Activated naive CD8-positive, alpha-beta T cell treated with anti-CD3 and anti-CD28 coated beads, Interleukin-2, amount 10 ng/mL, durations not matched to agents 7 days and 5 days (primary cell): ENCODE results near the gene SLC9A1. TPM values are rescaled to one million over a fixed set of nuclear protein-coding genes. Genes with fewer than 3 reads are reported as not detected.
A peak's percentile ranks its signal among the peaks of the same experiment; 100 is the strongest.
"Not testable (repeated sequence)": the region's sequence is repeated elsewhere in the genome, so short reads cannot be mapped to it uniquely, and the experiment has no call there.

ENCODE experiments used
- ATAC-seq: fragments of 150-1000 bp; cut with Tn5 transposase; one replicate; pipeline ENCODE4 v1.10.0; 2021; ENCODE audit warnings: low read depth, moderate library complexity
- POLR2A ChIA-PET: fragments of 350-600 bp; sonication (Branson Sonifier 250); formaldehyde crosslinking; loops from one replicate; lab custom pipeline; 2021; ENCODE audit warnings: antibody characterized with exemption; lab: Charles Lee
- DNase-seq: peaks from one replicate; pipeline ENCODE4 v3.0.0; 2021
- H3K27ac Mint-ChIP-seq: one replicate; pipeline ENCODE4 v1.8.0; 2022; ENCODE audit warnings: mild to moderate bottlenecking, mixed read lengths
- H3K27me3 Mint-ChIP-seq: one replicate; pipeline ENCODE4 v1.8.0; 2022; ENCODE audit warnings: mild to moderate bottlenecking, moderate library complexity, mixed read lengths
- H3K36me3 Mint-ChIP-seq: one replicate; pipeline ENCODE4 v1.8.0; 2021; ENCODE audit warnings: mild to moderate bottlenecking, mixed read lengths
- H3K4me1 Mint-ChIP-seq: one replicate; pipeline ENCODE4 v1.8.0; 2021; ENCODE audit warnings: mixed read lengths
- H3K4me3 Mint-ChIP-seq: one replicate; pipeline ENCODE4 v1.8.0; 2022; ENCODE audit warnings: mild to moderate bottlenecking, moderate library complexity, mixed read lengths
- H3K9me3 Mint-ChIP-seq: one replicate; pipeline ENCODE4 v1.8.0; 2021; ENCODE audit warnings: mixed read lengths
- total RNA-seq, 2 experiments: library from RNA; stranded (reverse); gene quantifications; one replicate each; pipeline ENCODE4 v1.2.3, GENCODE V29; 2021

Gene SLC9A1
- total RNA-seq, 2 experiments from 2014 or later = 23.7 to 24.5 TPM

DNA sequence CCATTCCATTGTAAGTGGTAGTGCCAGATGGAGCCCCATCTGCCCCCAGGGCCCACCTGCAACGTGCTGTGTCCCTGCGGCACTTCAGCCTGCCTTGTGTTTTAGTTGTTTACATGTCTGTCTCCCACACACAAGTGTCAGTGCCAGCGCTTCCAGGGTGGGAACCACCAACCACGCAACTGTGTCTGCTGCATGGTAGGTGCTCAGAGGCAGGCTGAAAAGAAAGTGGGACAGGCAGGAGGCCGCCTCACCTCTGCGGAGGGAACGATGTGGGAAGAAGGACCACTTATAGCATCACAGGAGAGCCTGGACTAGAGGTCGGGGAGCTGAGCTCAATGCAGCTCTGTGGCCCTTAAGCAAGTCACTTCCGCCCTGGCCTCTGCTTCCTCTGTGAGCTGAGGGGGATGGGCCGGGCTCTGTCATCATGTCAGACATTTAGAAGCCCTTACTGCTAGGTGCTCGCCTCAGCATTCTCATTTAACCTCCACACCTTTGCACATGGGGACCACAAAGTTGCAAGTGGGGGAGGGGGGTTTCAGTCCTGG lies 17.9 kb downstream of the SLC9A1 start:
- POLR2A ChIA-PET = interaction anchor here (0.6 to 10.7 kb wide), 6 partner anchors 14 to 286 kb away, joined by 3 to 127 read pairs (median 6); partner anchors contain the start of gene SLC9A1
- peak; percentile 96 for ATAC-seq
- H3K4me1 Mint-ChIP-seq = peaks cover 41% of the 10 kb centered on the region

GRCh38 chr1:27136236-27136551 lies 18.7 kb downstream of the SLC9A1 start:
- Mint-ChIP-seq H3K27ac (peak overlapping the region; percentile 100), H3K4me3 (peak overlapping the region; percentile 92), H3K36me3 (peaks cover 9% of the 10 kb centered on the region), H3K27me3 (no peaks in the 10 kb centered on the region), H3K4me1 (peaks cover 38% of the 10 kb centered on the region), H3K9me3 (no peaks in the 10 kb centered on the region)
- ATAC-seq (no peak), DNase-seq (no peak)
- POLR2A ChIA-PET = interaction anchor here (0.7 to 10.7 kb wide), 6 partner anchors 9 to 99 kb away, joined by 3 to 127 read pairs (median 8); partner anchors contain the start of gene SLC9A1

More for the DNA sequence above, 17.9 kb downstream of the SLC9A1 start:
- Mint-ChIP-seq H3K4me3 (peak overlapping the region; percentile 92), H3K27ac (peak overlapping the region; percentile 100), H3K27me3 (no peaks in the 10 kb centered on the region), H3K36me3 (peaks cover 11% of the 10 kb centered on the region), H3K9me3 (no peaks in the 10 kb centered on the region)
- peak; percentile 80 for DNase-seq

DNA sequence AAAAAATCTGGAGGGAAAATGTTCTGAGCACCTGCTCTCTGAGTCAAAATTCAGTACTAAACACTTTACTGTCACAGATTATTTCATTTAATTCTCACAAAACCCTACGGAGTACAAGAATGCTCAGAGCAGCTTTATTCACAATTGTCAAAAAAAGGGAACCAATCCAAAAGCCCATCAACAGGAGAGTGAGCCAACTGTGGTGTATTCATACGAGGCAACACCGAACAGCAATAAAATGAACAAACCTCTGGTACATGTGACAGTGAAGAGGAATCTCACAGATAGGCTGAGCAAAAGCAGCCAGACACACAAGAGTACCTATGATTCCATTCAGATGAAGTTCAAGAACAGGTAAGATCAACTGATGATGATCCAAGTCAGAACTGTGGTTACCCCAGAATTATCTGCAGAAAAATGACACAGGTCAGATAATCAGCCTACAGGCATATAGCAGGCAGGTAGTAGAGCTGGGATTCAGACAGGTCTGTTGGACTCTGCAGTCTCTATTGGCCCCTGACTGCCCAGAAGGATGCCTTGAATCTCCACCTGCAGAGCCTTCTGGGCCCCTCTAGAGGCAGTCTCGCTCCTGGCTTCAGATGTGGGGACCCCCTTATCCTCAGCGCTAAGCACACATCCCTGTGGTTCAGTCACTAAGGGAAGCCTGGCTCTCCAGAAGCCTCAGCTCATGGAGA lies 19.2 kb downstream of the SLC9A1 start:
- POLR2A ChIA-PET = interaction anchor here (0.7 to 10.7 kb wide), 6 partner anchors 10 to 99 kb away, joined by 3 to 127 read pairs (median 8); partner anchors contain the start of gene SLC9A1
- no peak for ATAC-seq
- Mint-ChIP-seq H3K36me3 (peaks cover 9% of the 10 kb centered on the region), H3K27me3 (no peaks in the 10 kb centered on the region), H3K4me1 (peaks cover 37% of the 10 kb centered on the region), H3K4me3 (no peak overlapping the region), H3K27ac (peak overlapping the region; percentile 100), H3K9me3 (no peaks in the 10 kb centered on the region)
- no peak for DNase-seq

GRCh38 chr1:27133991-27134390 lies 20.9 kb downstream of the SLC9A1 start:
- ATAC-seq = no peak
- POLR2A ChIA-PET = interaction anchor here (0.5 to 1.6 kb wide), 2 partner anchors 21 to 148 kb away, joined by 6 read pairs; partner anchors contain the start of gene SLC9A1
- Mint-ChIP-seq H3K36me3 (peaks cover 7% of the 10 kb centered on the region), H3K9me3 (no peaks in the 10 kb centered on the region), H3K4me1 (peaks cover 30% of the 10 kb centered on the region), H3K27ac (no peak overlapping the region), H3K27me3 (no peaks in the 10 kb centered on the region), H3K4me3 (no peak overlapping the region)
- DNase-seq = no peak

- POLR2A ChIA-PET = interaction anchor here (0.7 to 1.6 kb wide), 2 partner anchors 21 to 121 kb away, joined by 4 to 6 read pairs; partner anchors contain the start of gene SLC9A1
- H3K27ac Mint-ChIP-seq = peak overlapping the region; percentile 19
Measured at GRCh38 chr1:27133158-27133557, 21.8 kb downstream of the SLC9A1 start.

DNA sequence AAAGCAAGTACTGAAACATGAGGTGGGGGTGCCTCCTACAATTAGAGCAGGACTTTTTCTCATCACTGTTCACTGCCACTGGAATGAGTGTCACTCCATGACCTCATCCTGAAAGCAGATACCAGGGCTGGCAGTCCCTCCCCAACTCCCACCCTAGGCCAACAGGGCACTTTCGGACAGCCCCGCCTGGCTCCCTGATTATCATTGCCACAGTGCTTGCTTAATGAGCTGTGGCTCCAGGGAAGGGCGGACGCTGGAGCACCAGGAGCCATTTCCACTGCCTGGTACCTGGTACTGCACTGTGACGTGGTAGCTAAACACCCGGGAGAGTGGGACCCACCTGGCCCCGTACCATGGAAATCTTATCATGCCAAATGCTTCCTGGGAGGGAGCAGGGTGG lies 22.3 kb downstream of the SLC9A1 start:
- Mint-ChIP-seq H3K4me3 (no peak overlapping the region), H3K9me3 (no peaks in the 10 kb centered on the region), H3K36me3 (peaks cover 7% of the 10 kb centered on the region), H3K4me1 (peaks cover 20% of the 10 kb centered on the region), H3K27ac (no peak overlapping the region), H3K27me3 (no peaks in the 10 kb centered on the region)
- POLR2A ChIA-PET = no interaction called here
- no peak for DNase-seq
- ATAC-seq = no peak

More at GRCh38 chr1:27133158-27133557, 21.8 kb downstream of the SLC9A1 start:
- H3K9me3 Mint-ChIP-seq = no peaks in the 10 kb centered on the region
- ATAC-seq = no peak
- no peaks in the 10 kb centered on the region for H3K27me3 Mint-ChIP-seq
- DNase-seq = no peak
- peaks cover 24% of the 10 kb centered on the region for H3K4me1 Mint-ChIP-seq
- H3K36me3 Mint-ChIP-seq = peaks cover 3% of the 10 kb centered on the region
- H3K4me3 Mint-ChIP-seq = no peak overlapping the region

DNA sequence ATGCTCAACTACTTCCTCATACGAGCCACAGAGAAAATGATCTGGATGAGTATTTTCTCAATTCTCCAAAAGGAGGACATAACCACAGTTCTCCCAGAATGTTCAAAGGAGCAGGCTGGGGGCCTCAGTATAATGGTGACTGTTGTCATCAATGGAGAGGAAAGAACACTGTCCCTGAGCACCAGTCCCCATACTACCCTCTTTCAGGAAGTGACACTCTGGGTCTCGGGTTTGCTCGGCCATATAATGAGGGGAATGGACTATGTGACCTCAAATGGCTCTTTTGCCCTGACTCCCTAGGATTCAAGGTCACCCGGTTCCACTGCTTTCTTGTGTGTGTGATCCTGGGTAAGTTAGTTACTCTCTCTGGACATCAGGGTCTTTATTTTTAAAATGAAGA lies 22.8 kb downstream of the SLC9A1 start:
- no peaks in the 10 kb centered on the region for H3K27me3 Mint-ChIP-seq
- H3K9me3 Mint-ChIP-seq = no peaks in the 10 kb centered on the region
- no peak for ATAC-seq
- H3K4me1 Mint-ChIP-seq = peaks cover 16% of the 10 kb centered on the region
- POLR2A ChIA-PET = no interaction called here
- no peak for DNase-seq
- H3K4me3 Mint-ChIP-seq = no peak overlapping the region
- H3K36me3 Mint-ChIP-seq = peaks cover 7% of the 10 kb centered on the region
- H3K27ac Mint-ChIP-seq = no peak overlapping the region

DNA sequence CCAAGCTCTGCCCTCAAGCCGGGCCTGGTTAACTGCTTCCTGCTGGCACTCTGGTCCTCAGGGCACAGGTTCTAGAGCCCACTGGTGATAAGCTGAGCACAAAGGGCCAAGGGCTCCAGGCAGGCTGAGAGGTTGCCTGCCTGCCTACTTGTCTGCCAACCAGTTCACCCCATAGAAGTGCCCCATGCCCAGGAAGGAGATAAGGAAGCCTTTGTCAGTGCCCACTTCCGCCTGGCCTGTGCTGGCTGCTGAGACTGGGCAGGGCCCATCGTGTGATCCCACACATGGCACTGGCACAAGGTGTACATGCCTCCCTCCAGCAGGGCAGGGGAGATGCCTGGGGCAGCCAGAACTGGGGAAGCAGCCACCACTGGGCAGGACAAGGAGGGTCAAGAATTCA lies 24.1 kb downstream of the SLC9A1 start:
- Mint-ChIP-seq H3K4me1 (peaks cover 10% of the 10 kb centered on the region), H3K9me3 (no peaks in the 10 kb centered on the region), H3K27me3 (no peaks in the 10 kb centered on the region), H3K36me3 (peaks cover 10% of the 10 kb centered on the region), H3K4me3 (no peak overlapping the region), H3K27ac (no peak overlapping the region)
- ATAC-seq (no peak), DNase-seq (no peak)
- POLR2A ChIA-PET = no interaction called here

- Mint-ChIP-seq H3K4me3 (no peak overlapping the region), H3K27me3 (no peaks in the 10 kb centered on the region), H3K36me3 (peaks cover 10% of the 10 kb centered on the region), H3K9me3 (no peaks in the 10 kb centered on the region), H3K27ac (no peak overlapping the region), H3K4me1 (peaks cover 6% of the 10 kb centered on the region)
- DNase-seq (no peak), ATAC-seq (no peak)
- POLR2A ChIA-PET = no interaction called here
Measured at GRCh38 chr1:27129225-27129624, 25.7 kb downstream of the SLC9A1 start.

- H3K27ac Mint-ChIP-seq = peak overlapping the region; percentile 30
- POLR2A ChIA-PET = no interaction called here
- no peaks in the 10 kb centered on the region for H3K9me3 Mint-ChIP-seq
- ATAC-seq (no peak), DNase-seq (no peak)
- no peak overlapping the region for H3K4me3 Mint-ChIP-seq
- H3K36me3 Mint-ChIP-seq = peaks cover 8% of the 10 kb centered on the region
- peaks cover 5% of the 10 kb centered on the region for H3K4me1 Mint-ChIP-seq
- no peaks in the 10 kb centered on the region for H3K27me3 Mint-ChIP-seq
Measured at GRCh38 chr1:27127419-27127818, 27.5 kb downstream of the SLC9A1 start.

DNA sequence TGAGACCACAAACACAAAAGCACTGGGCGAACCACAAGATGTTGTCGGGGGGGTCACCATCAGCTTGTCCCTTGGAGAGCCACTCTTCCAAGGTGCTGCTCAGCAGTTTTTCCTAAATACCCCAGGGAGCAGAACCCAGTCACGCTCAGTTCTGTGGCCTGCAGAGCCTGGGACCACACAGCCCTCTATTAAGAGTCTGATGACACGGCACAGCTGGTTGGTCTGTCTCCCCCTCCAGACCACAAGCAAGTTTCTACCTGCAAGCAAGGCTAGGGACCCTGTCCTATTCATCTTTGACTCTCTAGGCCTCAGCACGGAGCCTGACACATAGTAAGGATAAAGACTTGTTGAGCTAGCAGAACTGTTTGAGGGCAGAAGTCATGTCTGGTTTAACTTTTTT lies 28.5 kb downstream of the SLC9A1 start:
- POLR2A ChIA-PET = interaction anchor here (0.9 kb wide), 1 partner anchor 28 kb away, joined by 3 read pairs; the partner anchor contains the start of gene SLC9A1
- H3K9me3 Mint-ChIP-seq = no peaks in the 10 kb centered on the region
- peaks cover 8% of the 10 kb centered on the region for H3K36me3 Mint-ChIP-seq
- H3K4me3 Mint-ChIP-seq = no peak overlapping the region
- ATAC-seq = no peak
- H3K4me1 Mint-ChIP-seq = peaks cover 5% of the 10 kb centered on the region
- no peak overlapping the region for H3K27ac Mint-ChIP-seq
- H3K27me3 Mint-ChIP-seq = no peaks in the 10 kb centered on the region
- no peak for DNase-seq

DNA sequence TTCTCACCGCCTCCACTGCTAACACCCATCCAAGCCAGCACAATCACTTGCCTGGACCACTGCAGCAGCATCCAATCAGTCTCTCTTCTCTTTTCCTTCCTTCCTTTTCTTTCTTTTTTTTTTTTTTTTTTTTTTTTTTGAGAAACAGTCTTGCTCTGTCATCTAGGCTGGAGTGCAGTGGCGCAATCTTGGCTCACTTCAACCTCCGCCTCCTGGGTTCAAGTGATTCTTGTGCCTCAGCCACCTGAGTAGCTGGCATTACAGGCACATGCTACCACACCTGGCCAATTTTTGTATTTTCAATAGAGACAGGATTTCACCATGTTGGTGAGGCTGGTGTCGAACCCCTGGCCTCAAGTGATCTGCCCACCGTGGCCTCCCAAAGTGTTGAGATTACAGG lies 29.8 kb downstream of the SLC9A1 start:
- POLR2A ChIA-PET = interaction anchor here (0.7 to 1.2 kb wide), 3 partner anchors 10 to 28 kb away, joined by 3 to 7 read pairs (median 4); no protein-coding TSS in a partner anchor
- H3K9me3 Mint-ChIP-seq, H3K27me3 Mint-ChIP-seq, H3K4me1 Mint-ChIP-seq, H3K36me3 Mint-ChIP-seq, ATAC-seq, DNase-seq, H3K27ac Mint-ChIP-seq, H3K4me3 Mint-ChIP-seq: not testable (repeated sequence)

GRCh38 chr1:27124405-27124804 lies 30.5 kb downstream of the SLC9A1 start:
- ATAC-seq (no peak), DNase-seq (no peak)
- H3K4me3 Mint-ChIP-seq = no peak overlapping the region
- H3K36me3 Mint-ChIP-seq = peaks cover 8% of the 10 kb centered on the region
- H3K27me3 Mint-ChIP-seq = no peaks in the 10 kb centered on the region
- POLR2A ChIA-PET = no interaction called here
- no peak overlapping the region for H3K27ac Mint-ChIP-seq
- peaks cover 10% of the 10 kb centered on the region for H3K4me1 Mint-ChIP-seq
- no peaks in the 10 kb centered on the region for H3K9me3 Mint-ChIP-seq
